ENCODE data around the gene PDYN.

GRCh38 chr20:2010533-2010932 lies 16.7 kb upstream of the PDYN start:
- TF ChIP-seq HDGF (IDR thresholded peaks at IDR 0.05; ENCODE audit: borderline replicate concordance) = no peak
- no peak for TF ChIP-seq BHLHE40 (IDR thresholded peaks at IDR 0.05; ENCODE audit: borderline replicate concordance)
- TF ChIP-seq ARNT (IDR thresholded peaks at IDR 0.05) = no peak
- no peak for TF ChIP-seq TARDBP (IDR thresholded peaks at IDR 0.05)
- no peak for TF ChIP-seq LEF1 (IDR thresholded peaks at IDR 0.05; ENCODE audit: borderline replicate concordance)
- no peak for TF ChIP-seq SUZ12 (IDR thresholded peaks at IDR 0.05)
- TF ChIP-seq FOXM1 (IDR thresholded peaks at IDR 0.05; ENCODE audit: borderline replicate concordance) = no peak

All from HEK293T (cell line).